Measurements from ENCODE around the gene DNM3. TPM values are rescaled to one million over a fixed set of nuclear protein-coding genes. Genes with fewer than 3 reads are reported as not detected.
A peak's percentile ranks its signal among the peaks of the same experiment; 100 is the strongest.
"Not testable (repeated sequence)": the region's sequence is repeated elsewhere in the genome, so short reads cannot be mapped to it uniquely, and the experiment has no call there.

Gene DNM3
- total RNA-seq, 1 donor from 2014 or later: 9.6 TPM

DNA sequence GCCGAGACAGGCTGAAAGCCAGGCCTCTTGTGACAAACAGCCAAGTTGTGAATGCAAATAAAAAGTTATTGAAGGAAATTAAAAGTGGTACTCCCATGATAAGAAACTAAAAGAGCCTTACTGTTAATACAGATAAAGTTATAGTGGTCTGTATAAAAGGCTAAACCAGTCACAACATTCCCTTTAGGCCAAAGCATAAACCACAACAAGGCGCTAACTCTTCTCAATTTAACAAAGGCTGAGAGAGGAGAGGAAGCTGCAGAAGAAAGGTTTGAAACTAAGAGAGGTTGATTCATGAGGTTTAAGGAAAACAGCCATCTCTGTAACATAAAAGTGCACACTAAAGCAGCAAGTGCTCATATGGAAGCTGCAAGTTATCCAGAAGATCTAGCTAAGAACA is 589.9 kb downstream of the DNM3 start:
- Histone ChIP-seq H3K36me3 (no peaks in the 10 kb centered on the region), H3K27ac (no peak overlapping the region), H3K9me3 (peaks cover 0 to 1% of the 10 kb centered on the region in 2 donors), H3K4me1 (no peaks in the 10 kb centered on the region), H3K27me3 (no peaks in the 10 kb centered on the region), H3K4me3 (no peak overlapping the region)
- DNase-seq (ENCODE audit: low spot score in 2 of 2): no peak
- TF ChIP-seq, protein P1, sequence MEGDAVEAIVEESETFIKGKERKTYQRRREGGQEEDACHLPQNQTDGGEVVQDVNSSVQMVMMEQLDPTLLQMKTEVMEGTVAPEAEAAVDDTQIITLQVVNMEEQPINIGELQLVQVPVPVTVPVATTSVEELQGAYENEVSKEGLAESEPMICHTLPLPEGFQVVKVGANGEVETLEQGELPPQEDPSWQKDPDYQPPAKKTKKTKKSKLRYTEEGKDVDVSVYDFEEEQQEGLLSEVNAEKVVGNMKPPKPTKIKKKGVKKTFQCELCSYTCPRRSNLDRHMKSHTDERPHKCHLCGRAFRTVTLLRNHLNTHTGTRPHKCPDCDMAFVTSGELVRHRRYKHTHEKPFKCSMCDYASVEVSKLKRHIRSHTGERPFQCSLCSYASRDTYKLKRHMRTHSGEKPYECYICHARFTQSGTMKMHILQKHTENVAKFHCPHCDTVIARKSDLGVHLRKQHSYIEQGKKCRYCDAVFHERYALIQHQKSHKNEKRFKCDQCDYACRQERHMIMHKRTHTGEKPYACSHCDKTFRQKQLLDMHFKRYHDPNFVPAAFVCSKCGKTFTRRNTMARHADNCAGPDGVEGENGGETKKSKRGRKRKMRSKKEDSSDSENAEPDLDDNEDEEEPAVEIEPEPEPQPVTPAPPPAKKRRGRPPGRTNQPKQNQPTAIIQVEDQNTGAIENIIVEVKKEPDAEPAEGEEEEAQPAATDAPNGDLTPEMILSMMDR (IDR thresholded peaks at IDR 0.05): no peak
- intact Hi-C loops (cut with DNase I): no loop called here

DNA sequence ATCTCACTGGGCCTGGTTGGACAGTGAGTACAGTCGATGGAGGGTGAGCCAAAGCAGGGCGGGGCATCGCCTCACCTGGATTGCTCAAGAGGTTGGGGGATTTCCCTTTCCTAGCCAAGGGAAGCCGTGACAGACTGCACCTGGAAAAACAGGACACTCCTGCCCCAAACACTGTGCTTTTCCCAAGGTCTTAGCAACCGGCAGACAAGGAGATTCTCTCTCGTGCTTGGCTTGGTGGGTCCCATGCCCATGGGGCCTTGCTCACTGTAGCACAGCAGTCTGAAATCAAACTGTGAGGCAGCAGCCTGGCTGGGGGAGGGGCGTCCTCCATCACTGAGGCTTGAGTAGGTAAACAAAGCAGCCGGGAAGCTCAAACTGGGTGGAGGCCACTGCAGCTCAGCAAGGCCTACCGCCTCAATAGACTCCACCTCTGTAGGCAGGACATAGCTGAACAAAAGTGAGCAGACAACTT is 590.5 kb downstream of the DNM3 start:
- H3K36me3 ChIP-seq: no peaks in the 10 kb centered on the region
- TF ChIP-seq, protein P1 (IDR thresholded peaks at IDR 0.05): no peak
- H3K9me3 ChIP-seq: peaks cover 0 to 2% of the 10 kb centered on the region in 2 donors
- H3K4me3 ChIP-seq: no peak overlapping the region
- no peaks in the 10 kb centered on the region for H3K4me1 ChIP-seq
- intact Hi-C loops (cut with DNase I): no loop called here
- DNase-seq (ENCODE audit: low spot score in 2 of 2): no peak
- H3K27ac ChIP-seq: no peak overlapping the region
- H3K27me3 ChIP-seq: no peaks in the 10 kb centered on the region

DNA sequence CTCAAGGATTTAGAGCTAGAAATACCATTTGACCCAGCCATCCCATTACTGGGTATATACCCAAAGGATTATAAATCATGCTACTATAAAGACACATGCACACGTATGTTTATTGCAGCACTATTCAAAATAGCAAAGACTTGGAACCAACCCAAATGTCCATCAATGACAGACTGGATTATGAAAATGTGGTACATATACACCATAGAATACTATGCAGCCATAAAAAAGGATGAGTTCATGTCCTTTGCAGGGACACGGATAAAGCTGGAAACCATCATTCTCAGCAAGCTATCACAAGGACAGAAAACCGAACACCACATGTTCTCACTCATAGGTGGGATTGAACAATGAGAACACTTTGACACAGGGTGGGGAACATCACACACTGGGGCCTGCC is 595.9 kb downstream of the DNM3 start:
- H3K36me3 ChIP-seq; H3K27ac ChIP-seq; H3K4me3 ChIP-seq; H3K27me3 ChIP-seq; DNase-seq (ENCODE audit: low spot score in 2 of 2); intact Hi-C loops (cut with DNase I); H3K4me1 ChIP-seq: not testable (repeated sequence)
- H3K9me3 ChIP-seq: peaks cover 0 to 12% of the 10 kb centered on the region in 2 donors

DNA sequence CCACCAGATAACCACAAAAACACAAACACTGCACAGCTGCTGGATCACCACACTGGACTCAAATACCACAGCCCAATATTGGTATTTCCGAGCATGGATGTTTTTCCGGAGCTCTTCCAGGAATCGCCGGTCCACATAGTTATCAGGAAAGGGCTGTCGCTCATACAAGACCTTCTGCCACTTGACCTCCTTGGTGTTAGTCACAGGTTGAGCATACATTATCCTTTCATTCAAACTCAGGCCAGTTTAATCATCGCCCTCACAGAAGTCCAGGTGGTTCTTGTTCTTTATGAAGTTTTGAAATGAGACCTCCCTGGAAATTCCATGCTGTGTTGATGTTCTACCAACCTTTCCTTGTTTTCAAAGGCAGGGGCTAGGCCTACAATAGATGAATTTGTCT is 601.1 kb downstream of the DNM3 start:
- peaks cover 0 to 10% of the 10 kb centered on the region in 2 donors for H3K4me1 ChIP-seq
- H3K4me3 ChIP-seq: peak overlapping the region in 1 of 2 donors; percentile 98
- intact Hi-C loops (cut with DNase I): loop anchor here (5.0 kb wide), 4 partner anchors 90 to 640 kb away; partner anchors contain the start of genes DNM3 and SUCO
- H3K27ac ChIP-seq: no peak overlapping the region
- no peak for DNase-seq (ENCODE audit: low spot score in 2 of 2)
- TF ChIP-seq, protein P1 (IDR thresholded peaks at IDR 0.05): no peak
- no peaks in the 10 kb centered on the region for H3K36me3 ChIP-seq
- peaks cover 0 to 5% of the 10 kb centered on the region in 2 donors for H3K9me3 ChIP-seq
- no peaks in the 10 kb centered on the region for H3K27me3 ChIP-seq

DNA sequence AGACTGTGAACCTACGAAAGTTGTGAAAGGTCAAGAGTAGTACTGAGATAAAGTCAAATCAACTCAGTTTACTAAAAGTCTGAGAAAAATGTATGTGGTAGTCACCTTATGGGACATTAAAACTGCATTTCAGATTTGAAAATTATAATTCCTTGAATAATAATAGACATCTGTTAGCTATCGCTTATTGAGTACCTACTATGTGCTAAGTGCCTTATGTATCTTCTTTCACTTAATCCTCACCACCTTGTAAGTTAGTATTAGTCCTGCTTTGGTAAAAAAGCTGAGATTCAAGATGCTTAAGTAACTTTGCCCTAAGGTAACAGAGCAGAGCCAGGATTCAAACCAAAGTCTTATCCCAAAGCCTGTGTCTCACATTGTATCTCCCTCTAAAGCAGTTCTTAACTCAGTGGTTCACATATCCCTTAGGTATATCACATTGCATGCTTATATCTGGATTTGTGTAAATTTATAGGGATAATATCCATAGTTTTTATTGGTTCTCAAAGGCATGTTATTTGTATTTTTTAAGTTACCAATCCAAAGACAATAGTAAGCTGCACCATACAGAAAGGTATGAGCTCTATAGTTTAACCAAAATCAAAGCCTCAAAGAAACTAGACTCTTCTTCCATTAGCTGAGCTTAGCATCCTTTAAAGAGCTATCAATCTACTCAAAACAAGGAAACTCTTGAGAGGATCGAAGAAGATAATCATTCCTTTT is 601.7 kb downstream of the DNM3 start:
- Histone ChIP-seq H3K9me3 (peaks cover 0 to under 1% of the 10 kb centered on the region in 2 donors), H3K27me3 (no peaks in the 10 kb centered on the region), H3K4me1 (peaks cover 0 to 10% of the 10 kb centered on the region in 2 donors), H3K4me3 (peak overlapping the region; percentile 84 to 98), H3K36me3 (no peaks in the 10 kb centered on the region), H3K27ac (peak overlapping the region in 1 of 2 donors; percentile 76)
- TF ChIP-seq, protein P1 (IDR thresholded peaks at IDR 0.05): no peak
- DNase-seq (ENCODE audit: low spot score in 2 of 2): no peak
- intact Hi-C loops (cut with DNase I): loop anchor here (5.0 kb wide), 4 partner anchors 89 to 641 kb away; partner anchors contain the start of genes DNM3 and SUCO

Data from ascending aorta (tissue), 2 donors.